Heart right ventricle (tissue), 16 donors: ENCODE measurements around the gene BLMH. TPM values are rescaled to one million over a fixed set of nuclear protein-coding genes. Genes with fewer than 3 reads are reported as not detected.
"Not testable (repeated sequence)": the region's sequence is repeated elsewhere in the genome, so short reads cannot be mapped to it uniquely, and the experiment has no call there.

Experiments used
- ATAC-seq, 8 donors: fragments of 200-7000 bp; cut with Tn5 transposase; one replicate each; pipeline ENCODE4 v1.9.1; 2020; ENCODE audit warnings: mild to moderate bottlenecking in 8 of 8, moderate library complexity in 8 of 8, moderate number of reproducible peaks in 1 of 8
- DNase-seq, 2 donors: peaks; one replicate each; pipeline ENCODE4 v3.0.0-alpha.2; 2020
- H3K27ac ChIP-seq, 10 donors: fragments of 200-600 bp; sonication (generic) in 2 of 10; one replicate each; pipeline versions ENCODE4 v1.5.0 to v1.8.0; 2020 to 2022; ENCODE audit warnings: mild to moderate bottlenecking in 3 of 10
- H3K27me3 ChIP-seq, 7 donors: fragments of 200-600 bp; one replicate each; pipeline ENCODE4 v1.8.0; 2021 to 2022; ENCODE audit warnings: mild to moderate bottlenecking in 2 of 7
- H3K36me3 ChIP-seq, 9 donors: fragments of 200-600 bp; sonication (generic) in 1 of 9; one replicate each; pipeline versions ENCODE4 v1.5.0 to v1.8.0; 2020 to 2022; ENCODE audit warnings: mild to moderate bottlenecking in 2 of 9
- H3K4me1 ChIP-seq, 9 donors: fragments of 200-600 bp; sonication (generic) in 1 of 9; one replicate each; pipeline versions ENCODE4 v1.5.0 to v1.8.0; 2020 to 2022; ENCODE audit warnings: mild to moderate bottlenecking in 4 of 9
- H3K4me3 ChIP-seq, 10 donors: fragments of 200-600 bp; sonication (generic) in 2 of 10; one replicate each; pipeline versions ENCODE4 v1.5.0 to v1.8.0; 2020 to 2022; ENCODE audit warnings: mild to moderate bottlenecking in 7 of 10, moderate library complexity in 2 of 10
- H3K9me3 ChIP-seq, 11 donors: fragments of 200-600 bp in 10 of 11; sonication (generic) in 2 of 11; one replicate each; pipeline versions ENCODE4 v1.5.0 to v1.8.0; 2013 to 2022; ENCODE audit warnings: mild to moderate bottlenecking in 2 of 11, control low read depth in 1 of 11, moderate library complexity in 1 of 11
- CTCF ChIP-seq, 9 donors: fragments of 200-600 bp; sonication (generic) in 2 of 9; IDR thresholded peaks; one replicate each; pipeline versions ENCODE4 v1.5.0 to v1.8.0; 2021 to 2022; ENCODE audit warnings: antibody characterized with exemption in 9 of 9, mild to moderate bottlenecking in 5 of 9, moderate library complexity in 1 of 9
- WGBS, 2 donors: extraction: QIAGEN DNeasy Blood & Tissue Kit; methylation state at CpG; one replicate each; pipeline ENCODE4 v1.1.7; 2013; ENCODE audit warnings: inconsistent platforms in 1 of 2; 5-methylcytosine and 5-hydroxymethylcytosine counted together
- intact Hi-C, 10 donors: fragments of 100-400 bp; cut with DNase I; formaldehyde crosslinking; loops; one replicate each; pipeline versions ENCODE4 v1.11.1 to v1.14.2; 2022
- polyA plus RNA-seq, 2 donors: library from polyadenylated mRNA; stranded (reverse); fragments of 200-250 nt; gene quantifications; one replicate each; pipeline ENCODE4 v1.2.3, GENCODE V29; 2013
- total RNA-seq, 10 donors: library from RNA; stranded (reverse); fragmentation: NEBNext Ultra II Directional in 3 of 10; extraction: Animal tissue kit (Norgen Biotek cat#: 25700) in 3 of 10; gene quantifications; one replicate each; pipeline versions ENCODE4 v1.2.1 to v1.2.4, GENCODE V29; 2021 to 2023
- donor health status: Arrhythmogenic right ventricular cardiomyopathy.
- donor health status: ischemic (EF 13 %, LVEDD 7.1; RV severe dilation, severe dysfunction).
- donor health status: healthy with polysubstance abuse.
- donor health status: DM: no; HTN: yes; CAD: no.
- donor health status: DM: no; HTN: no; CAD: no.
- donor health status: ischemic (EF 25% LVEDD 6.9; RV normal size, moderate dysfunction).
- donor health status: ischemic (EF 25% LVEDD 5.7; RV mildly dilated, moderate dysfunction).
- donor health status: healthy.
- donor health status: DM: yes; HTN: yes; CAD: no.
- donor health status: Ischemic cardiomyopathy.
- donor health status: ischemic (EF 35%, LVEDD 5.7; RV mildly dilated, moderate dysfunction).
- donor health status: nonischemic (EF 11% LVEDD 7.7; RV severe dilation, severe dysfunction).
- donor health status: DM: yes; HTN: yes; CAD: no.
- donor health status: PGD.
- donor health status: ischemic (EF 29% LVEDD 5.4; RV normal size, mild dysfunction).
- donor health status: nonischemic (EF 23%, LVEDD 6.1; RV moderate dilation, normal function).

BLMH gene
- total and polyA plus RNA-seq, 12 donors = 9.6 to 22.2 (median 15.7) TPM

- WGBS, 2 donors = 73 to 78% methylated on average over 3 of the region's 3 CpGs
- DNase-seq = no peak
- no peak for TF ChIP-seq CTCF (IDR thresholded peaks at IDR 0.05)
- no peaks in the 10 kb centered on the region for H3K9me3 ChIP-seq
- H3K4me3 ChIP-seq = no peak overlapping the region
- no peaks in the 10 kb centered on the region for H3K4me1 ChIP-seq
- no peak overlapping the region for H3K27ac ChIP-seq
- H3K27me3 ChIP-seq = peaks cover 0 to 9% (median 0%) of the 10 kb centered on the region in 7 donors
- intact Hi-C loops = no loop called here
- H3K36me3 ChIP-seq = no peaks in the 10 kb centered on the region
- no peak for ATAC-seq
These were observed 83.5 kb downstream of the BLMH start for GRCh38 chr17:30208214-30208613.

GRCh38 chr17:30207655-30208054, 84.1 kb downstream of the BLMH start:
- TF ChIP-seq CTCF (IDR thresholded peaks at IDR 0.05) = no peak
- no peaks in the 10 kb centered on the region for H3K36me3 ChIP-seq
- no peak overlapping the region for H3K4me3 ChIP-seq
- ATAC-seq (no peak), DNase-seq (no peak)
- intact Hi-C loops = no loop called here
- H3K27me3 ChIP-seq = peaks cover 0 to 15% (median 0%) of the 10 kb centered on the region in 7 donors
- no peaks in the 10 kb centered on the region for H3K4me1 ChIP-seq
- no peak overlapping the region for H3K27ac ChIP-seq
- WGBS, 2 donors = 52 to 55% methylated on average over 9 of the region's 9 CpGs
- H3K9me3 ChIP-seq = no peaks in the 10 kb centered on the region

- Histone ChIP-seq H3K27ac (no peak overlapping the region), H3K9me3 (no peaks in the 10 kb centered on the region), H3K4me3 (no peak overlapping the region), H3K27me3 (peaks cover 0 to 18% (median 0%) of the 10 kb centered on the region in 7 donors), H3K36me3 (no peaks in the 10 kb centered on the region), H3K4me1 (no peaks in the 10 kb centered on the region)
- no peak for TF ChIP-seq CTCF (IDR thresholded peaks at IDR 0.05)
- 74 to 78% methylated on average over 6 of the region's 6 CpGs for WGBS, 2 donors
- ATAC-seq (no peak), DNase-seq (no peak)
- intact Hi-C loops = no loop called here
These were observed 88.2 kb downstream of the BLMH start for GRCh38 chr17:30203471-30203981.

GRCh38 chr17:30200656-30201055, 91.1 kb downstream of the BLMH start:
- H3K9me3 ChIP-seq, ATAC-seq, H3K4me1 ChIP-seq, intact Hi-C loops, H3K36me3 ChIP-seq, H3K4me3 ChIP-seq, DNase-seq, H3K27ac ChIP-seq: not testable (repeated sequence)
- peaks cover 0 to 18% (median 0%) of the 10 kb centered on the region in 7 donors for H3K27me3 ChIP-seq
- WGBS, 2 donors = 84 to 86% methylated on average over 9 of the region's 9 CpGs

- no peak for TF ChIP-seq CTCF (IDR thresholded peaks at IDR 0.05)
- no peaks in the 10 kb centered on the region for H3K9me3 ChIP-seq
- 69% methylated on average over 10 of the region's 10 CpGs for WGBS, 2 donors
- no peak overlapping the region for H3K4me3 ChIP-seq
- intact Hi-C loops = no loop called here
- H3K4me1 ChIP-seq = peaks cover 0 to 8% (median 0%) of the 10 kb centered on the region in 9 donors
- no peaks in the 10 kb centered on the region for H3K36me3 ChIP-seq
- peaks cover 0 to 17% (median 0%) of the 10 kb centered on the region in 7 donors for H3K27me3 ChIP-seq
- DNase-seq (no peak), ATAC-seq (no peak)
- H3K27ac ChIP-seq = no peak overlapping the region
These were observed 91.6 kb downstream of the BLMH start for GRCh38 chr17:30200106-30200505.
